ENCODE data around the gene TRIM38. TPM values are rescaled to one million over a fixed set of nuclear protein-coding genes. Genes with fewer than 3 reads are reported as not detected.

Gene TRIM38
- total RNA-seq, 1 donor from 2014 or later = 0.77 TPM

DNA sequence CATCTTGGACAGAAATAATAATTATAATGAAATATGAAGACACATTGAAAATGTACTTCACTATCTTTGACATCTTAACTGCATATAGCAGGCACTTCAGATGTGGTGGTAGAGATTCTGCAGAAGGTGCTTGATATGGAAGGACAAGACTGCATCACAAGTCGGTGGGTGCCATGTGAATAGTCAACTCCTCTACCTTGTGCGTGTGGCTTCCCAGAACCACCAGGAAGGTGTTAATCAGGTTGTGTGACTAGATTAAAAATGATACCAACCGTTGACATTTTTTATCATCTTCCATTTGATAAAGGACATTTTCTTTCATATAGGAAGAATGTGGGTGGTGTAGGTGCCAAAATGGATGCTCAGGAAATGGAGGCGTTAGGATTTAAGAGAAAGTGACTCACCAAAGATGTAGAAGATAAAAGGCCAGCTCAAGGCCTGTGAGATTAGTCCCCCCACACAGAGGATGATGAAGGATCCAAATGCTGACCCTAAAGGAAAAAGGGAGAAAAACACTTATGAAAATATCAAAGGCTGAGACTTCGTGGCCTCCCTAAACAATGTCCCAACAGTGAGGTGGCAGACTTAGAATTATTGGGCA lies 44.4 kb upstream of the TRIM38 start:
- Mint-ChIP-seq H3K4me1 (no peaks in the 10 kb centered on the region), H3K4me3 (no peak overlapping the region), H3K27ac (ENCODE audit: unreplicated experiment) (no peak overlapping the region), H3K9me3 (no peaks in the 10 kb centered on the region), H3K36me3 (ENCODE audit: low read depth) (no peaks in the 10 kb centered on the region), H3K27me3 (ENCODE audit: low read depth) (no peaks in the 10 kb centered on the region)
- DNase-seq (ENCODE audit: low read depth, low spot score) = no peak
- TF ChIP-seq, protein P1, sequence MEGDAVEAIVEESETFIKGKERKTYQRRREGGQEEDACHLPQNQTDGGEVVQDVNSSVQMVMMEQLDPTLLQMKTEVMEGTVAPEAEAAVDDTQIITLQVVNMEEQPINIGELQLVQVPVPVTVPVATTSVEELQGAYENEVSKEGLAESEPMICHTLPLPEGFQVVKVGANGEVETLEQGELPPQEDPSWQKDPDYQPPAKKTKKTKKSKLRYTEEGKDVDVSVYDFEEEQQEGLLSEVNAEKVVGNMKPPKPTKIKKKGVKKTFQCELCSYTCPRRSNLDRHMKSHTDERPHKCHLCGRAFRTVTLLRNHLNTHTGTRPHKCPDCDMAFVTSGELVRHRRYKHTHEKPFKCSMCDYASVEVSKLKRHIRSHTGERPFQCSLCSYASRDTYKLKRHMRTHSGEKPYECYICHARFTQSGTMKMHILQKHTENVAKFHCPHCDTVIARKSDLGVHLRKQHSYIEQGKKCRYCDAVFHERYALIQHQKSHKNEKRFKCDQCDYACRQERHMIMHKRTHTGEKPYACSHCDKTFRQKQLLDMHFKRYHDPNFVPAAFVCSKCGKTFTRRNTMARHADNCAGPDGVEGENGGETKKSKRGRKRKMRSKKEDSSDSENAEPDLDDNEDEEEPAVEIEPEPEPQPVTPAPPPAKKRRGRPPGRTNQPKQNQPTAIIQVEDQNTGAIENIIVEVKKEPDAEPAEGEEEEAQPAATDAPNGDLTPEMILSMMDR (conservative IDR thresholded peaks at IDR 0.05) = no peak

DNA sequence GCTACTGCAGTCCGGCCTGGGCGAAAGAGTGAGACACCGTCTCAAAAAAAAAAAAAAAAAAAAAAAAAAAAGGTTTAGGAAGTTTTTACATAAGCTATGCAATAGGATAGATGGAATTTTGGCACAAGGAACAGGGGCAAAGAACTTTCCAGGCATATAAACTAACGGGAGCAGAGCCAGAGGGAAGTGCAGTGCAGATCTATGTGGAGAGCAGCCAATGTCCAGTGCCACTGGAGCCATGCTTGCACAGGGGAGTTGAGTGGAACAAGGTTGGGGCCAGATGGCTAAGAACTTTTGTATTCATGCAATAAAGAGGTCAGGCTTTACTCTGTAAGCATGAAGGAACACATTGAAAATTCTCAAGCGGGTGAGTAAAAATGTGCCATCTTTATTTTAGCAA lies 42.9 kb upstream of the TRIM38 start:
- Mint-ChIP-seq H3K9me3 (no peaks in the 10 kb centered on the region), H3K27me3 (ENCODE audit: low read depth) (no peaks in the 10 kb centered on the region), H3K27ac (ENCODE audit: unreplicated experiment) (no peak overlapping the region), H3K4me3 (no peak overlapping the region), H3K36me3 (ENCODE audit: low read depth) (no peaks in the 10 kb centered on the region), H3K4me1 (no peaks in the 10 kb centered on the region)
- TF ChIP-seq, protein P1 (conservative IDR thresholded peaks at IDR 0.05) = no peak
- no peak for DNase-seq (ENCODE audit: low read depth, low spot score)

DNA sequence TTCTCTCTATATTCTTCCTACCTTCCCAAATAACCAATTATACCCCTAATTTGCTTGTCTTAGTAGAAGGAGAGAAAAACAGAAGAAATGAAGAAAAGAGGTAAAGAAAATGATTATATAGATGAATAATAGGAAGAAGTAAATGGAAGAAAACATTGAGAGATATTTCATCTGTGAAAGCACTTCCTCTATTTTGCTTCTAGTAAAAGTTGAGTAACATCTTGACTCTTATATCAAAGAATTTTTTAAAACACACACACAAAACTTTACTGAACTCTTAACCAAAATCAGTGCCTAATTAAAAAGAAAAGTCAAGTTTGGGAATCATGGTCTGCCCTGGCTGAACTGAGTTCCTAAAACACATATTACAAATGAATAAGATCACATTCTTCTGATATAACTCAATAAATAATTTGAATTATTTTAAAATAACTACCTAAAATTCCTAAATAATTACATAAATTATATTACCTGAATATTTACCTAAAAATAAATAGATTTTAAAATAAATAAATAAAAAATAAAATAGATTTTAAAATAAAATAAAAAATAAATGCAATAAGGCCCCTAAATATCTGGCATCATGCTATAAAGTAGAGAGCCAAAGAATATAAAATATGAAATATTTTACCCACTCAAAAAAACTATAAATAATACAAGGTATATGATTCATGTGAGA lies 40.9 kb upstream of the TRIM38 start:
- Mint-ChIP-seq H3K4me1 (no peaks in the 10 kb centered on the region), H3K9me3 (no peaks in the 10 kb centered on the region), H3K36me3 (ENCODE audit: low read depth) (no peaks in the 10 kb centered on the region), H3K27me3 (ENCODE audit: low read depth) (no peaks in the 10 kb centered on the region), H3K4me3 (no peak overlapping the region), H3K27ac (ENCODE audit: unreplicated experiment) (no peak overlapping the region)
- no peak for DNase-seq (ENCODE audit: low read depth, low spot score)
- TF ChIP-seq, protein P1 (conservative IDR thresholded peaks at IDR 0.05) = no peak

DNA sequence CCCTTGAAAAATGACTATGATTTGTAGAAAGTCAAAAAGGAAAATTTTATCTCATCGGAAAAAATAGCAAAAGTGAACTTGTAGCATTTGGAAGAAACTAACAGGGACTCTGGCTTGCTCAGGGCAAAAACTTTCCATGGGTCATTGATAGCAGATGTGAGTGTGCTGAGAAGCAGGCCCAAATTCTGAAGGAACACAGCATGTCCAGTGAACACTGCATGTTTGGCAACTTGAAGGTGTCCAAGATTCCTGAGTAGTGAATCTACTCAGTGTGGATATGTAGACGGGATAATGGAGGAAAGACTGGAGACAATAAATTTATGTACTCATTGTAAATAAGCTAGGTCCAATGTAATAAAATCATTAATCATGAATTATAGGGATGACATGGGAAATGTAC lies 40.3 kb upstream of the TRIM38 start:
- DNase-seq (ENCODE audit: low read depth, low spot score) = no peak
- H3K9me3 Mint-ChIP-seq = no peaks in the 10 kb centered on the region
- no peak overlapping the region for H3K4me3 Mint-ChIP-seq
- H3K36me3 Mint-ChIP-seq (ENCODE audit: low read depth) = no peaks in the 10 kb centered on the region
- no peaks in the 10 kb centered on the region for H3K27me3 Mint-ChIP-seq (ENCODE audit: low read depth)
- no peak overlapping the region for H3K27ac Mint-ChIP-seq (ENCODE audit: unreplicated experiment)
- TF ChIP-seq, protein P1 (conservative IDR thresholded peaks at IDR 0.05) = no peak
- H3K4me1 Mint-ChIP-seq = no peaks in the 10 kb centered on the region

DNA sequence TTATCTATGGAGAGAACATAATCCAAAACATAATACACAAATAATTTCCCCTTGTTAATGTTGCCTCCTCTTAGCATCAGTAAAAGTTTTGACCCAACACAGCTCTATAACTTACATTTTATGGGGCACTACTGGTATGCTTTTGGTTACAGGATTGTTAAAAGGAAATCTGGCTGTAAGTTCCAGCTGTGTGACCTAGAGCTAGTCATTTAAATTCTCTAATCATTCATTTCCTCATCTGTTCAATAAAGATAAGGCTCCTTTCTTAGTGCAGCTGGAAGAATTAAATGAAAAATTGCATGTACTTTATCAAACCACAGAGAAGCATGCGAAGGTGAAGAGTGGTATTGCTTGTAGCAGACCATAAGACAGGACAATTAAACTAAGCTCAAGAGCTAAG lies 36.7 kb upstream of the TRIM38 start:
- no peak overlapping the region for H3K4me3 Mint-ChIP-seq

More for the DNA sequence above, 36.7 kb upstream of the TRIM38 start:
- no peak for DNase-seq (ENCODE audit: low read depth, low spot score)
- no peaks in the 10 kb centered on the region for H3K36me3 Mint-ChIP-seq (ENCODE audit: low read depth)
- H3K4me1 Mint-ChIP-seq = no peaks in the 10 kb centered on the region
- H3K27ac Mint-ChIP-seq (ENCODE audit: unreplicated experiment) = no peak overlapping the region
- H3K27me3 Mint-ChIP-seq (ENCODE audit: low read depth) = no peaks in the 10 kb centered on the region
- no peaks in the 10 kb centered on the region for H3K9me3 Mint-ChIP-seq
- TF ChIP-seq, protein P1 (conservative IDR thresholded peaks at IDR 0.05) = no peak
